WTC11 (cell line): Measurements from ENCODE around the gene HYCC2. TPM values are rescaled to one million over a fixed set of nuclear protein-coding genes. Genes with fewer than 3 reads are reported as not detected.
"Not testable (repeated sequence)": the region's sequence is repeated elsewhere in the genome, so short reads cannot be mapped to it uniquely, and the experiment has no call there.

Source experiments
- ATAC-seq: fragments of 200-7000 bp; cut with Tn5 transposase; 2 replicates; pipeline ENCODE4 v1.10.0; 2021; ENCODE audit warnings: mild to moderate bottlenecking, moderate library complexity
- CTCF ChIA-PET: fragments of 300-600 bp; sonication (Branson Sonifier 250); formaldehyde crosslinking; loops from one replicate; lab custom pipeline; 2021; ENCODE audit warnings: antibody characterized with exemption; lab: Charles Lee
- POLR2A ChIA-PET: fragments of 350-600 bp; sonication (Branson Sonifier 250); formaldehyde crosslinking; loops from one replicate; lab custom pipeline; 2021; ENCODE audit warnings: antibody characterized with exemption; lab: Charles Lee
- DNase-seq: peaks from one replicate; pipeline ENCODE4 v3.0.0; 2021; ENCODE audit warnings: low spot score
- H3K27ac Mint-ChIP-seq: 2 replicates; pipeline ENCODE4 v1.8.0; 2021; ENCODE audit warnings: mixed read lengths
- H3K27me3 Mint-ChIP-seq: 2 replicates; pipeline ENCODE4 v1.8.0; 2021; ENCODE audit warnings: low read depth, mild to moderate bottlenecking, moderate library complexity, mixed read lengths
- H3K36me3 Mint-ChIP-seq: 2 replicates; pipeline ENCODE4 v1.8.0; 2021; ENCODE audit warnings: mixed read lengths
- H3K4me1 Mint-ChIP-seq: 2 replicates; pipeline ENCODE4 v1.8.0; 2022; ENCODE audit warnings: mixed read lengths
- H3K4me3 Mint-ChIP-seq: 2 replicates; pipeline ENCODE4 v1.8.0; 2021; ENCODE audit warnings: mild to moderate bottlenecking, moderate library complexity, mixed read lengths
- H3K9me3 Mint-ChIP-seq: 2 replicates; pipeline ENCODE4 v1.8.0; 2021; ENCODE audit warnings: mixed read lengths
- CTCF ChIP-seq: fragments of 200-600 bp; IDR thresholded peaks from 2 replicates; pipeline ENCODE4 v1.8.0; 2022; ENCODE audit warnings: antibody characterized with exemption
- E2F4 ChIP-seq: sonication (generic); formaldehyde crosslinking; IDR thresholded peaks from 2 replicates; pipeline ENCODE4 v1.8.1; 2022; ENCODE audit warnings: low read depth, mild to moderate bottlenecking, moderate library complexity, missing genetic modification reagents, borderline replicate concordance
- ERG ChIP-seq: fragments of 250-450 bp; sonication (Bioruptor Pico); IDR thresholded peaks from 2 replicates; pipeline ENCODE4 v1.8.0; 2021; ENCODE audit warnings: mild to moderate bottlenecking
- HMGXB4 ChIP-seq: sonication (generic); formaldehyde crosslinking; IDR thresholded peaks from 2 replicates; pipeline ENCODE4 v1.8.1; 2023; ENCODE audit warnings: mild to moderate bottlenecking, moderate library complexity, missing genetic modification reagents
- JAZF1 ChIP-seq: fragments of 250-450 bp; sonication (Bioruptor Pico); IDR thresholded peaks from 2 replicates; pipeline ENCODE4 v1.9.0; 2021; ENCODE audit warnings: moderate library complexity, mild to moderate bottlenecking, inconsistent platforms
- MXD4 ChIP-seq: fragments of 250-450 bp; sonication (Bioruptor Pico); IDR thresholded peaks from 2 replicates; pipeline ENCODE4 v1.8.0; 2021; ENCODE audit warnings: mild to moderate bottlenecking, moderate library complexity, borderline replicate concordance
- NFE2L1 ChIP-seq: sonication (generic); formaldehyde crosslinking; IDR thresholded peaks from 2 replicates; pipeline ENCODE4 v1.8.1; 2023; ENCODE audit warnings: missing genetic modification reagents
- PREB ChIP-seq: sonication (generic); formaldehyde crosslinking; IDR thresholded peaks from 2 replicates; pipeline ENCODE4 v1.8.1; 2022; ENCODE audit warnings: mild to moderate bottlenecking, missing genetic modification reagents, moderate library complexity, borderline replicate concordance
- SMAD3 ChIP-seq: sonication (generic); formaldehyde crosslinking; IDR thresholded peaks from 2 replicates; pipeline ENCODE4 v1.8.0; 2022; ENCODE audit warnings: missing genetic modification reagents, mild to moderate bottlenecking, borderline replicate concordance
- SOX15 ChIP-seq: fragments of 250-450 bp; sonication (Bioruptor Pico); IDR thresholded peaks from 2 replicates; pipeline ENCODE4 v1.9.0; 2021; ENCODE audit warnings: mild to moderate bottlenecking
- TCF7 ChIP-seq: sonication (generic); formaldehyde crosslinking; IDR thresholded peaks from 2 replicates; pipeline ENCODE4 v1.8.0; 2022; ENCODE audit warnings: mild to moderate bottlenecking, low read depth, missing genetic modification reagents, moderate library complexity
- TP53 ChIP-seq: sonication (generic); formaldehyde crosslinking; IDR thresholded peaks from 2 replicates; pipeline ENCODE4 v1.8.1; 2023; ENCODE audit warnings: mild to moderate bottlenecking, missing genetic modification reagents
- ZMAT4 ChIP-seq: fragments of 250-450 bp; sonication (Bioruptor Pico); IDR thresholded peaks from 2 replicates; pipeline ENCODE4 v1.9.0; 2021; ENCODE audit warnings: mild to moderate bottlenecking
- ZNF138 ChIP-seq: sonication (generic); formaldehyde crosslinking; conservative IDR thresholded peaks from 2 replicates; pipeline ENCODE4 v1.8.1; 2022; ENCODE audit warnings: mild to moderate bottlenecking, moderate library complexity, missing genetic modification reagents
- ZNF232 ChIP-seq: sonication (generic); formaldehyde crosslinking; IDR thresholded peaks from 2 replicates; pipeline ENCODE4 v1.8.0; 2022; ENCODE audit warnings: mild to moderate bottlenecking, missing genetic modification reagents
- total RNA-seq: library from RNA; stranded (reverse); gene quantifications from 3 replicates; pipeline ENCODE4 v1.2.3, GENCODE V29; 2021

The HYCC2 gene
- total RNA-seq, 1 experiment from 2014 or later: 10.4 TPM

- TF ChIP-seq HMGXB4 (no peak), ERG (CRISPR knock-in tag) (no peak), ZNF232 (CRISPR knock-in tag) (no peak), PREB (no peak), SOX15 (CRISPR knock-in tag) (no peak), JAZF1 (no peak), E2F4 (CRISPR knock-in tag) (no peak), TCF7 (no peak), NFE2L1 (CRISPR knock-in tag) (no peak), ZMAT4 (CRISPR knock-in tag) (no peak), TP53 (no peak), MXD4 (CRISPR knock-in tag) (no peak), ZNF138 (no peak), SMAD3 (CRISPR knock-in tag) (no peak), CTCF (no peak)
- ATAC-seq: no peak
- CTCF ChIA-PET: no interaction called here
- Mint-ChIP-seq H3K4me3 (no peak overlapping the region), H3K4me1 (no peaks in the 10 kb centered on the region), H3K27ac (no peak overlapping the region), H3K27me3 (no peaks in the 10 kb centered on the region), H3K9me3 (peaks cover 38% of the 10 kb centered on the region), H3K36me3 (peaks cover 29% of the 10 kb centered on the region)
- POLR2A ChIA-PET: no interaction called here
- DNase-seq: no peak
Observed at GRCh38 chr2:201038855-201039254, 32.6 kb downstream of the HYCC2 start.

- H3K27me3 Mint-ChIP-seq, H3K27ac Mint-ChIP-seq, H3K4me3 Mint-ChIP-seq, H3K4me1 Mint-ChIP-seq, DNase-seq, ATAC-seq, POLR2A ChIA-PET: not testable (repeated sequence)
- CTCF ChIA-PET: interaction anchor here (0.7 kb wide), 1 partner anchor 120 kb away, joined by 3 read pairs; no protein-coding TSS in a partner anchor
- Mint-ChIP-seq H3K36me3 (peaks cover 29% of the 10 kb centered on the region), H3K9me3 (peaks cover 39% of the 10 kb centered on the region)
Observed at GRCh38 chr2:201038361-201038760, 33.1 kb downstream of the HYCC2 start.

GRCh38 chr2:201034355-201034754 is 37.1 kb downstream of the HYCC2 start:
- H3K27me3 Mint-ChIP-seq, ATAC-seq, CTCF ChIA-PET, H3K4me1 Mint-ChIP-seq, H3K4me3 Mint-ChIP-seq, POLR2A ChIA-PET, H3K27ac Mint-ChIP-seq, DNase-seq: not testable (repeated sequence)
- peaks cover 34% of the 10 kb centered on the region for H3K9me3 Mint-ChIP-seq
- peaks cover 14% of the 10 kb centered on the region for H3K36me3 Mint-ChIP-seq
